HG03108 (cell line): ENCODE data around the gene SLC43A1.

Experiments used
- ATAC-seq: cut with Tn5 transposase; IDR thresholded peaks from one replicate; pipeline ENCODE4 v1.9.1; 2021; ENCODE audit warnings: moderate library complexity; ENCODE audit not compliant: unreplicated experiment

The SLC43A1 gene

GRCh38 chr11:57529012-57529411, 13.5 kb upstream of the SLC43A1 start:
- no peak for ATAC-seq

GRCh38 chr11:57527056-57527631, 11.6 kb upstream of the SLC43A1 start:
- ATAC-seq: no peak

- ATAC-seq: no peak
Measured at GRCh38 chr11:57523419-57523818, 7.9 kb upstream of the SLC43A1 start.

DNA sequence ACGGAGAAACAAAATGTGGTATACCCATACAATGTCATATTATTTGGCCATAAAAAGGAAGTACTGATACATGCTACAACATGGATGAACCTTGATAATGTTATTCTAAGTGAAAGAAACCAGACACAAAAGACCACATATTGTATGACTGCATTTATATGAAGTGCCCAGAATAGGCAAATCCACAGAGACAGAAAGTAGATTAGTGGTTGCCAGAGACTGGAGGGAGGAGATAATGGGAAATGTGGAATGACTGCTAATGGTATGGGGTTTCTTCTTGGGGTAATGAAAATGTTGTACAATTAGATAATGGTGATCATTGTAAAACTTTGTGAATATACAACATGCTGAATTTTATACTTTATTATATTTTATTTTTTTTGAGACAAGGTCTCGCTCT, 5.6 kb upstream of the SLC43A1 start:
- no peak for ATAC-seq

DNA sequence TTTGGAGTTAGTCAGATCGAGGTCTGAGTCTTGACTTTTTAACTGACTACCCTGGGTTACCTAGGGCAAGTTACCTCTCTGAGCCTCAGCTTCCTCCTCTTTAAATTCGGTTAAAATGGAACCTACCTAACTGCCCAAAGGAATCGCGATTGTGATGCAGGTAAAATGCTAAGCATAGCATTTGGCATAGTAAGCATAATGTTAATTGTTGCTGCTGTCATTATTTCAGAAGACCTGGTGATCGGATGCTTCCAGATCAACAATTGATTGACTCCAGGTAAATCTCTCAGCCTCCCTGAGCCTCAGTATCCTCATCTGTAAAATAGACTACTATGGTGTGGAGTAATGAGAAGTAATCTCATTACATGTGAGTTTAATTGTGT, 550 bp upstream of the SLC43A1 start:
- no peak for ATAC-seq

DNA sequence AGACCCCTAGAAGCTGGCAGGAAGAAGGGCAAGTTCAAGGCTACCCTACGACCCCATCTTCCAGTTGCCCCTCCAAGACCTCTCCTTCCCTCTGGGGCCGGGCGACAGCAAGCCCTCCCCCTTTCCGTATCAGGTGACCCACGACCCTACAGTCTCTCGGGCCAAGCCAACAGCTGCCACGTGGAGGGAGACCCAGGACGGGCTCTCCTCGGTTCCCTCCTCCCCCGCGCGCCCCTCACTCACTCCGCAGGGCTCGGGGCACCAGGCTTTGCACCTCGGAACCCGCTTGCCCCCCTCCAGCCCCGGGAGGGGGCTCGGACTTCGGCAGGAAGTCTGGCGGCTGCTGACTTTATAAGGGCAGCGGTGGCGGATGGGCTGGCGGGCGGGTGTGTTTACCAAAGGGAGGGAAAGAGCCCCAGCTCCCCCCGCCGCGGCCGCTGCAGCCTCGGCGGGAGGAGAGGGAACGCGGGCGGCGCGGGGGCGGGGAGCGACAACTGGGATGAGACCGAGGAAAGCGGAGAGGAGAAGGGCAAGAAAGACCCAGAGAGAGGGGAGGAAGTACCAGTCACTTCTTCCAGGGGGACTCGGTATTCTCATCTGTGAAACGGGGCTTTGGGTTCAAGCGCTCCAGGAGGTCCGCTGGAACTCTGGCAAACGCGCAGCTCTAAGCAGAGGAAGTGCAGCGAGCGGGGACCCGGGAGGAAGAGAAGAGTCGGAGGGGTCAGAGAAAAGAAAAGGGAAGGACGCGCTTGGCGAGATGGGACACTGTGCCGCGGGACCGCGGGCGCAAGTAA, 767 bp downstream of the SLC43A1 start:
- peak; percentile 47 for ATAC-seq

DNA sequence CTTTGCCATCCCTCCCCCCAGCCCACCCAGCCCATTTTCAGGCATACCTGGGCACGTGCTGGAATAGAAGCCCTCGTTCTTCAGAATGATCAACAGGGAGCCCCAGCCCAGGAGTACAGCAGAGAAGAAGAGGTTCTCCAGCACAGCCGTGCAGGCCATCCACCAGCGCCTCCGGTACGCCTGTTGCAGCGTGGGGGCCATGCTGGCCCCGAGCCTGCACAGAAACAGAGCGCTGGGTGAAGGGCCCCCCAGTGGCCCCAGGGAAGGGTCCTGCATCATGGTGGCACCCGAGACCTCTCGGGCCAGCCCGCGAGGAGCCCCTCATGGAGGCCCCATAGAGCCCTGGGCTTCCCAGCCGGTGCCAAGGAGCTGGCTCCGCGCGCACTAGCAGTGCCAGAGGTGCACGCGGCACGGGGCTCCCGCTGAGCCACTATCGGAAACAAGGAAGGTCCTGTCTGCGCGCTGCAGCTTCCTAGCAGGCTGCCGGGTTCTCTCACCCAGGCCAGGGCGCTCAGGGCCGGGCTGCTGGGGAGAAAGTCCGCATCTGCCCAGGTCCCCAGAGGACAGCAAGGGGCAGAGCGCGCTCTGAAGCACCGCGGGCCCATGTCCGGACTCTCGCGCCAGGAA, 1.5 kb downstream of the SLC43A1 start:
- ATAC-seq: peak; percentile 28

DNA sequence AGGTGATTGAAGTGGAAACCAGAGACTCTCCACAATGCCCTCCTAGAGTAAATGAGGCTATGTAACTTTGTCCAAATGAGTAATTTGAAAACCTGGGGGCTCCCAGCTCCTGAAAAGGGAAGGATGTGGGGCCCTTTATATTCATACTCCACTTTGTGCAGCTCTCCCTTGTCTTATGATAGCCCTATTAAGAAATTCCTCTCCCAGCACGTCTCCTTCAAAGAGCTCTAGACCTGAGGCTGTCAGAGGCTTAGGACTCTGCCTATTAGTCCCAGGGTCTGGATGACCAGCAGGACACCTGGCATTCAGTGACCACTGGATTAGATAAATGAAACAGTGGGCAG, 2.1 kb downstream of the SLC43A1 start:
- ATAC-seq: no peak

- no peak for ATAC-seq
Measured at GRCh38 chr11:57512646-57513451, 2.7 kb downstream of the SLC43A1 start.

DNA sequence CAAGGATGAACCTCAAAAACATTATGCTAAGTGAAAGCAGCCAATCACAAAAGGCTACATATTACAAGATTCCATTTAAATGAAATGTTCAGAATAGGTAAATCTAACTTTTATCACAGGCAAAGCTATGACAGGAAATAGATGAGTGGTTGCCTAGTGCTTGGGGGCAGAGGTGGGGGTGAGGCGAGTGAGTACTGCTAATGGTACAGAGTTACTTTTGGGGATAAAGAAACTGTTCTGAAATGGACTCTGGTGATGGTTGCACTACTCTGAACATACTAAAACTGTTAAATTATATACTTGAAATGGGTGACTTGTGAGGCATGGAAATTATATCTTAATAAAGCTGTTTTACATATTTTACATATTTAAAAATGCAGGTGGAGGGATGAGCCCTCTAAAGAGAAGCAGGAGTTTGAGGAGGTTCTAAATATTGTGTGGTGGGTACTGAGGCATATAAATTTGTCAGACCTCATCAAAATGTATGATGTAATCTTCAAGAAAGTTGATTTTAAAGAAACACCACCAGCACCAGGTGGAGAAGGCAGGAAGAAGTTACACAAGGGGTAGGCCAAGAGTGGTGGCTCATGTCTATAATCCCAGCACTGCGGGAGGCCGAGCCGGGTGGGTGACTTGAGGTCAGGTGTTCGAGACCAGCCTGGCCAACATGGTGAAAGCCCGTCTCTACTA, 3.6 kb downstream of the SLC43A1 start:
- ATAC-seq: no peak

DNA sequence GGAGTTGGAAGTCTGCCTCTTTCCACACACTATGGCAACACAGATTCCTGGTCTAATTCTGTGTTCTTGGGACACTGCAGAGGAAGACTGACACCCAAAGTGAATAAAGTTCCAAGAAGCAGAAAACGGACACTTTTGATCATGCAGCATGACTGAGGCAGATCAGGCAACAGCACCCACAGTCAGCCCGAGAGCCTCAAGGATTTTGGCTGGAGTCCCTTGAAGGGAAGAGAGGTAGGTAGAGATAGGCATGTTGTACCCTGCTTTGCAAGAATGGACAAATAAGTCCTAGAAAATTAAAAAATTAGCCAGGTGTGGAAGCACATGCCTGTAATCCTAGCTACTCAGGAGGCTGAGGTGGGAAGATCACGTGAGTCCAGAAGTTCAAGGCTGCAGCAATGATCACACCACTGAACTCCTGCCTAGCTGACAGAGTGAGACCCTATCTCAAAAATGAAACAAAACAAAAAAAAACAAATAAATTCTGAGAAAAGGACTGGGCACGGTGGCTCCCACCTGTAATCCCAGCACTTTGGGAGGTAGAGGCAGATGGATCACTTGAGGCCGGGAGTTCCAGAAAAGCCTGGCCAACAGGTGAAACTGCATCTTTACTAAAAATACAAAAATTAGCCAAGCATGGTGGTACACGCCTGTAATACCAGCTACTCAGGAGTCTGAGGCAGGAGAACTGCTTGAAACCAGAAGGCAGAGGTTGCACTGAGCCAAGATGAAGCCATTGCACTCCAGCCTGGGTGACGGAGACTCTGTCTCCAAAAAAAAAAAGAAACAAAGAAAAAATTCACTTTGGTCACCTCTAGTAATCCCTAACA, 6.9 kb downstream of the SLC43A1 start:
- ATAC-seq: no peak

- no peak for ATAC-seq
Measured at GRCh38 chr11:57506522-57506921, 9.0 kb downstream of the SLC43A1 start.

DNA sequence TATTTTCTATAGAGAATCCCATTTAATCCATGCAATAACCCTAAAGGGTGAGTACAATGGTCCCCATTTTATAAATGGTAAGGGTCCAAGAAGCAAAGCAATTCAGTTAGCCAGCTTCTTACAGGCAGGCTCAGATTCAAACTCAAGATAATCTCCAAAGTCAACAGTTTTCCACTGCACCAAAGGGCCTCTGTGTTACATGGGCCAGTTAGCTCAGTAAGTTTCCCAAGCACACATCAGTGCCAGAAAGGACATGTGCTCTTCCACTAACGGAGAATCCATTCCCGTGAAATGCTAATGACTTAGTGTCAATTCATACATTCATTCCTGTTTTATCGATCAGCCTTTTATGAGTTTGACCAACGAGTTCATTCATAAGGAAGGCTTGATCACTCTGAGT, 11.0 kb downstream of the SLC43A1 start:
- no peak for ATAC-seq

DNA sequence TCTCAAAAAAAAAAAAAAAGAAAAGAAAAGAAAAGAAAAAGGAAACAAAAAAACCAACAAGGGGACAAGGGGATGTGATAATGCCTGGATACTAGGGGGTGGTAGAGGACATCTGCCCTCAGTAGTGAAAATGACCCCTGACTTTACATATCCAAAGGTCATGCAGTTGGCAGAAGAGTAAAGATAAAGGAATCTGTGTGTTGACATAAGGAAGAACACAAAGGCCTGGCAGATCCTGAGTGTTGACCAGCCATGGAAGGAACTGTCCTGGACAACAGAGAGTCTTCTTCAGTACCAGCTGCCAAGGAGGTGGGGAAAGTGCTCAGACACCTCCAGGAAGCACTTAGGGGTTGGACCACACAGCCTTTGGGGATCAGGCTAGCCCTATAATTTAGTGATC, 12.6 kb downstream of the SLC43A1 start:
- no peak for ATAC-seq

DNA sequence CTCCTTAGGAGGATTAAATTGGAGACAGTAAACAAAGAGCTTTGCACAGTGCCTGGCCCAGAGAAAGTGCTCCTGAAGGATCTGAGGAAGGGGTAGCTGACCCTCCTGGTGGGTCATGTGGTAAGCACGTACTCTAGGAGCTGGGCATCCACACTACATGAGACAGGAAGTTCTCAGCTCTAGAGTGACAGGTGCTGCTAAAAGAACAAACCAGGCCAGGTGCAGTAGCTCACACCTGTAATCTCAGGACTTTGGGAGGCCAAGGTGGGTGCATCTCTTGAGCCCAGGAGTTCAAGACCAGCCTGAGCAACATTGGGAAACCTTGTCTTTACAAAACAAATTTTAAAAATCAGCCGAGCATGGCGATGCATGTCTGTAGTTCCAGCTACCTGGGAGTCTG, 13.1 kb downstream of the SLC43A1 start:
- no peak for ATAC-seq

DNA sequence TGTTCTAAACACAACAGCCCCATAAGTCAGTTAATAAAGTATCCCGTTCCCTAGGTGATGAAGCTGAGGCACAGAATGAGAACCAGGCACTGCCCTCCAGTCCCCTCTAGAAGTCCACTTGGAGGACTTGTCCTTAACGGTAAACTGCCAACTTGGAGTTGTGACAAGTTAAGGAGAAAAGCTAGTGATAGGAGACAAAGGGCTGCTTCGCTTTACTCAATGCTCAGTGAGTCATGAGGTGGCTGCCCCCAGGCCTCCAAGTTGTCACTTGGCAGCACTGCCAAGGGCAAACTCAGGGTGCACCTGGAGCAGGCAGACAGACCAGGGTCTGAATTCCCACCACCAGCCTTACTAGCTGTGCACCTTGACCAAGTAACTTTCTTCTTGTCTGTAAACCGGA, 13.5 kb downstream of the SLC43A1 start:
- ATAC-seq: no peak

GRCh38 chr11:57500926-57501325, 14.6 kb downstream of the SLC43A1 start:
- ATAC-seq: no peak

- no peak for ATAC-seq
Measured at GRCh38 chr11:57500515-57500914, 15.0 kb downstream of the SLC43A1 start.

DNA sequence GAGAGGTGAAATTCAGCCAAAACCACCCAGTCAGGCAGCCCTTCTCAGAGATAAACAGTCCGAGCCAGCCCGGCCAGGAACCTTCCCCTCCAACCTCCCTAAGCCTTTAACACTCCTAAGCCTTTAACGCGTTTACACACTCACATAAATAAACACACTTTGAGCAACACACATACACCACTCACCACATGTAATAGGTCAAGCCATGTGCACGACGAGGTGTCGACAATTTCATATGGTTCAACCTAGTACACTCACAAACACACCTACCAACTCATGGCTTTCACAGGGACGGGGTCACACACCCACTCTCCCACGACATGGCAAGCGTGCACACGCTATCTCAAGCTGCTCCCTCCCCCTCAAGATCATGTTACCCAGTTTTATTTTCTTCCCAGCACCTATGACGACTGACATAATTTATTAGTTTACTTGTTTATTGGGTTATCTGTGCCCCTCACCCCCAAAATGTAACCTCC, 15.5 kb downstream of the SLC43A1 start:
- no peak for ATAC-seq

- ATAC-seq: peak; percentile 97
Measured at GRCh38 chr11:57499413-57499982, 16.0 kb downstream of the SLC43A1 start.
